ENCODE measurements around the gene PTK7.

PTK7 gene

DNA sequence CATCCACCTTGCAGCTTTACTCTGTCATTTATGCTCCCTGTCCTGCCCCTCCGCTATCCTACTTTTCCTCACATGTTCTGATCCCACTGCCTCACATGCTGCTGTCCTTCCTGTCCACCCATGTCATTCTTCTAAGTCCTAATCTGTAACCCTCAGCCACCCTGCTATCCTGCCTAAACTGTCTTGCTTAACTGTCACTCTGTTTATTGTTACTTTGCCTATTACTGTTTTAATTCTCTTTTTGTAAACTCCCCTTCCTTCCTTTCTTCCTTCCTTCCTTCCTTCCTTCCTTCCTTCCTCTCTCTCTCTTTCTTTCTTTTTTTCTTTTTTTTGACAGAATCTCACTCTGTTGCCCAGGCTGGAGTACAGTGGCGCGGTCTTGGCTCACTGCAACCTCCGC, 107.3 kb downstream of the PTK7 start:
- no peak for ATAC-seq

DNA sequence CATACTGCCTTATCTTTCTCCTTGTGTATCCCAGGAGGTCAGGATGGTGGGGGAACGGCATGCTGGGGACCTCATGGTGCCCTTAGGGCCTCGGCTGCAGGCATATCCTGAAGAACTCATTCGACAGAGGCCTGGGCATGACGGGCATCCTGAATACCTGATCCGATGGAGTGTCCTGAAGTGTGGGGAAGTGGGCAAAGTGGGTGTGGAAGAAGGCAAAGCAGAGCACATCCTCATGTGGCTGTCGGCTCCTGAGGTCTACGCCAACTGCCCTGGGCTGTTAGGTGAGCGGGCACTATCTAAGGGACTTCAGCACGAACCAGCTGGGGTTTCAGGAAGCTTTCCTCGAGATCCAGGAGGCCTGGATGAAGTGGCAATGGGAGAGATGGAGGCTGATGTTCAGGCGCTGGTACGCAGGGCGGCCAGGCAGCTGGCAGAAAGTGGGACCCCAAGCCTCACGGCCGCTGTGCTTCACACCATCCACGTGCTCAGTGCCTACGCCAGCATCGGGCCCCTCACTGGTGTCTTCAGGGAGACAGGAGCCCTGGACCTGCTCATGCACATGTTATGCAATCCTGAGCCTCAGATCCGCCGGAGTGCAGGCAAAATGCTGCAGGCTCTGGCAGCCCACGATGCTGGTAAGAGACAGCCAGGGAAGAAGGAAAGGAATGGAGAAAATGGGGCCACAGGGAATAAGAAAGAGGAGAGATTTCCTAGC, 108.3 kb downstream of the PTK7 start:
- TF ChIP-seq, protein P1, sequence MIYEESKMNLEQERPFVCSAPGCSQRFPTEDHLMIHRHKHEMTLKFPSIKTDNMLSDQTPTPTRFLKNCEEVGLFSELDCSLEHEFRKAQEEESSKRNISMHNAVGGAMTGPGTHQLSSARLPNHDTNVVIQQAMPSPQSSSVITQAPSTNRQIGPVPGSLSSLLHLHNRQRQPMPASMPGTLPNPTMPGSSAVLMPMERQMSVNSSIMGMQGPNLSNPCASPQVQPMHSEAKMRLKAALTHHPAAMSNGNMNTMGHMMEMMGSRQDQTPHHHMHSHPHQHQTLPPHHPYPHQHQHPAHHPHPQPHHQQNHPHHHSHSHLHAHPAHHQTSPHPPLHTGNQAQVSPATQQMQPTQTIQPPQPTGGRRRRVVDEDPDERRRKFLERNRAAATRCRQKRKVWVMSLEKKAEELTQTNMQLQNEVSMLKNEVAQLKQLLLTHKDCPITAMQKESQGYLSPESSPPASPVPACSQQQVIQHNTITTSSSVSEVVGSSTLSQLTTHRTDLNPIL (CRISPR knock-in tag; IDR thresholded peaks at IDR 0.05; ENCODE audit: low read depth): no peak
- TF ChIP-seq TCF4 (CRISPR knock-in tag; IDR thresholded peaks at IDR 0.05; ENCODE audit: borderline replicate concordance) (no peak), TOX (CRISPR knock-in tag; IDR thresholded peaks at IDR 0.05; ENCODE audit: borderline replicate concordance) (no peak), CSDC2 (CRISPR knock-in tag; IDR thresholded peaks at IDR 0.05) (no peak), ZFP3 (CRISPR knock-in tag; IDR thresholded peaks at IDR 0.05) (no peak), ESRRG (CRISPR knock-in tag; IDR thresholded peaks at IDR 0.05) (no peak), GLIS3 (CRISPR knock-in tag; IDR thresholded peaks at IDR 0.05) (no peak), ZC3H10 (CRISPR knock-in tag; IDR thresholded peaks at IDR 0.05) (no peak), RARB (CRISPR knock-in tag; IDR thresholded peaks at IDR 0.05) (no peak), ZNF70 (CRISPR knock-in tag; IDR thresholded peaks at IDR 0.05) (no peak)
- no peak for ATAC-seq

More for the DNA sequence above, 107.3 kb downstream of the PTK7 start:
- TF ChIP-seq GLIS3 (CRISPR knock-in tag; IDR thresholded peaks at IDR 0.05): no peak
- TF ChIP-seq ZNF8 (CRISPR knock-in tag; IDR thresholded peaks at IDR 0.05): no peak
- no peak for TF ChIP-seq TOX (CRISPR knock-in tag; IDR thresholded peaks at IDR 0.05; ENCODE audit: borderline replicate concordance)

DNA sequence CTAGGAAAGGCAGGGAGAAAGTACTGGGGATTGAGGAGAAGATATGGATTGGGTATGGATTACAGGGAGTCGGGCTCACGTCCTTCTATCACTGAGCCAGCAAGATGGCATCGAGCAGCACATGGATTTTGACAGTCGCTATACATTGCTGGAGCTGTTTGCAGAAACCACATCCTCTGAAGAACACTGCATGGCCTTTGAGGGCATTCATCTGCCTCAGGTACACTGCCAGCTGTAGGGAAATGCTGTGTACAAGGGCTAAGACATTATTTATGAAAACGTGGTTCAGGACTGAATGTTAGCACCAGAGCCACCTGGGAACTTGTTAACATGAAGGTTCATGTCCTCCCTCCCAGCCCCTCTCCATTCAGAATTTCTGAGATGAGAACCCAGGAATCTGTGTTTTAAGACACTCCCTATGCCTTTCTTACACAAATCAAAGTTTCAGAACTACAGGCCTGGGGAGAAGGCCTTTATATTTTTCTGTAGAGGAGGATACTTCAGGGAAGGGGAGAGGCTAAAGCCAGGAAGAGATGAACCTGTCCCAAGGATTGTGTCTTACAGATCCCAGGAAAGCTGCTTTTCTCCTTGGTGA, 109.4 kb downstream of the PTK7 start:
- TF ChIP-seq, protein P1 (CRISPR knock-in tag; IDR thresholded peaks at IDR 0.05; ENCODE audit: low read depth): no peak
- no peak for TF ChIP-seq TOX (CRISPR knock-in tag; IDR thresholded peaks at IDR 0.05; ENCODE audit: borderline replicate concordance)
- TF ChIP-seq SNAI2 (CRISPR knock-in tag; IDR thresholded peaks at IDR 0.05): no peak
- no peak for TF ChIP-seq ZC3H10 (CRISPR knock-in tag; IDR thresholded peaks at IDR 0.05)
- no peak for TF ChIP-seq CSDC2 (CRISPR knock-in tag; IDR thresholded peaks at IDR 0.05)
- TF ChIP-seq, protein P2, sequence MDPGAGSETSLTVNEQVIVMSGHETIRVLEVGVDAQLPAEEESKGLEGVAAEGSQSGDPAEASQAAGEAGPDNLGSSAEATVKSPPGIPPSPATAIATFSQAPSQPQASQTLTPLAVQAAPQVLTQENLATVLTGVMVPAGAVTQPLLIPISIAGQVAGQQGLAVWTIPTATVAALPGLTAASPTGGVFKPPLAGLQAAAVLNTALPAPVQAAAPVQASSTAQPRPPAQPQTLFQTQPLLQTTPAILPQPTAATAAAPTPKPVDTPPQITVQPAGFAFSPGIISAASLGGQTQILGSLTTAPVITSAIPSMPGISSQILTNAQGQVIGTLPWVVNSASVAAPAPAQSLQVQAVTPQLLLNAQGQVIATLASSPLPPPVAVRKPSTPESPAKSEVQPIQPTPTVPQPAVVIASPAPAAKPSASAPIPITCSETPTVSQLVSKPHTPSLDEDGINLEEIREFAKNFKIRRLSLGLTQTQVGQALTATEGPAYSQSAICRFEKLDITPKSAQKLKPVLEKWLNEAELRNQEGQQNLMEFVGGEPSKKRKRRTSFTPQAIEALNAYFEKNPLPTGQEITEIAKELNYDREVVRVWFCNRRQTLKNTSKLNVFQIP (CRISPR knock-in tag; IDR thresholded peaks at IDR 0.05; ENCODE audit: borderline replicate concordance, low read depth): no peak
- TF ChIP-seq ISL1 (CRISPR knock-in tag; IDR thresholded peaks at IDR 0.05): no peak
- TF ChIP-seq BACH2 (CRISPR knock-in tag; IDR thresholded peaks at IDR 0.05; ENCODE audit: borderline replicate concordance): no peak
- TF ChIP-seq, protein P3, sequence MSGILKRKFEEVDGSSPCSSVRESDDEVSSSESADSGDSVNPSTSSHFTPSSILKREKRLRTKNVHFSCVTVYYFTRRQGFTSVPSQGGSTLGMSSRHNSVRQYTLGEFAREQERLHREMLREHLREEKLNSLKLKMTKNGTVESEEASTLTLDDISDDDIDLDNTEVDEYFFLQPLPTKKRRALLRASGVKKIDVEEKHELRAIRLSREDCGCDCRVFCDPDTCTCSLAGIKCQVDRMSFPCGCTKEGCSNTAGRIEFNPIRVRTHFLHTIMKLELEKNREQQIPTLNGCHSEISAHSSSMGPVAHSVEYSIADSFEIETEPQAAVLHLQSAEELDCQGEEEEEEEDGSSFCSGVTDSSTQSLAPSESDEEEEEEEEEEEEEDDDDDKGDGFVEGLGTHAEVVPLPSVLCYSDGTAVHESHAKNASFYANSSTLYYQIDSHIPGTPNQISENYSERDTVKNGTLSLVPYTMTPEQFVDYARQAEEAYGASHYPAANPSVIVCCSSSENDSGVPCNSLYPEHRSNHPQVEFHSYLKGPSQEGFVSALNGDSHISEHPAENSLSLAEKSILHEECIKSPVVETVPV (CRISPR knock-in tag; IDR thresholded peaks at IDR 0.05): no peak
- no peak for ATAC-seq

DNA sequence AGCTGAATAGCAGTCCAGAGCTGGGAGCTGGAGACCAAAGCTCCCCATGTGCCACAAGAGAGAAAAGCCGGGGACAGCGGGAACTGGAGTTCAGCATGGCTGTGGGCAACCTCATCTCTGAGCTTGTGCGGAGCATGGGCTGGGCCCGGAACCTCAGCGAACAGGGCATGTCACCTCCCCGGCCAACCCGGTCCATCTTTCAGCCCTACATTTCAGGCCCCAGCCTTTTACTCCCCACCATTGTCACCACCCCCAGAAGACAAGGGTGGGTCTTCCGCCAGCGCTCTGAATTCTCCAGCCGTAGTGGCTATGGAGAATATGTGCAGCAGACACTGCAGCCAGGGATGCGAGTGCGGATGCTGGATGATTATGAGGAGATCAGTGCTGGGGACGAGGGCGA, 109.9 kb downstream of the PTK7 start:
- TF ChIP-seq ZNF565 (CRISPR knock-in tag; conservative IDR thresholded peaks at IDR 0.05; ENCODE audit: low read depth) (no peak), SNAI2 (CRISPR knock-in tag; IDR thresholded peaks at IDR 0.05) (no peak), ARNTL (CRISPR knock-in tag; IDR thresholded peaks at IDR 0.05; ENCODE audit: borderline replicate concordance, low read depth) (no peak), OSR1 (CRISPR knock-in tag; IDR thresholded peaks at IDR 0.05) (no peak), BACH2 (CRISPR knock-in tag; IDR thresholded peaks at IDR 0.05; ENCODE audit: borderline replicate concordance) (no peak), ZFP30 (CRISPR knock-in tag; IDR thresholded peaks at IDR 0.05) (no peak), TCF4 (CRISPR knock-in tag; IDR thresholded peaks at IDR 0.05; ENCODE audit: borderline replicate concordance) (no peak), CSDC2 (CRISPR knock-in tag; IDR thresholded peaks at IDR 0.05) (no peak), ZNF8 (CRISPR knock-in tag; IDR thresholded peaks at IDR 0.05) (no peak), ZFP3 (CRISPR knock-in tag; IDR thresholded peaks at IDR 0.05) (no peak)
- TF ChIP-seq, protein P2 (CRISPR knock-in tag; IDR thresholded peaks at IDR 0.05; ENCODE audit: borderline replicate concordance, low read depth): no peak
- TF ChIP-seq, protein P4, sequence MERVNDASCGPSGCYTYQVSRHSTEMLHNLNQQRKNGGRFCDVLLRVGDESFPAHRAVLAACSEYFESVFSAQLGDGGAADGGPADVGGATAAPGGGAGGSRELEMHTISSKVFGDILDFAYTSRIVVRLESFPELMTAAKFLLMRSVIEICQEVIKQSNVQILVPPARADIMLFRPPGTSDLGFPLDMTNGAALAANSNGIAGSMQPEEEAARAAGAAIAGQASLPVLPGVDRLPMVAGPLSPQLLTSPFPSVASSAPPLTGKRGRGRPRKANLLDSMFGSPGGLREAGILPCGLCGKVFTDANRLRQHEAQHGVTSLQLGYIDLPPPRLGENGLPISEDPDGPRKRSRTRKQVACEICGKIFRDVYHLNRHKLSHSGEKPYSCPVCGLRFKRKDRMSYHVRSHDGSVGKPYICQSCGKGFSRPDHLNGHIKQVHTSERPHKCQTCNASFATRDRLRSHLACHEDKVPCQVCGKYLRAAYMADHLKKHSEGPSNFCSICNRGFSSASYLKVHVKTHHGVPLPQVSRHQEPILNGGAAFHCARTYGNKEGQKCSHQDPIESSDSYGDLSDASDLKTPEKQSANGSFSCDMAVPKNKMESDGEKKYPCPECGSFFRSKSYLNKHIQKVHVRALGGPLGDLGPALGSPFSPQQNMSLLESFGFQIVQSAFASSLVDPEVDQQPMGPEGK (CRISPR knock-in tag; IDR thresholded peaks at IDR 0.05; ENCODE audit: borderline replicate concordance): no peak
- TF ChIP-seq, protein P5, sequence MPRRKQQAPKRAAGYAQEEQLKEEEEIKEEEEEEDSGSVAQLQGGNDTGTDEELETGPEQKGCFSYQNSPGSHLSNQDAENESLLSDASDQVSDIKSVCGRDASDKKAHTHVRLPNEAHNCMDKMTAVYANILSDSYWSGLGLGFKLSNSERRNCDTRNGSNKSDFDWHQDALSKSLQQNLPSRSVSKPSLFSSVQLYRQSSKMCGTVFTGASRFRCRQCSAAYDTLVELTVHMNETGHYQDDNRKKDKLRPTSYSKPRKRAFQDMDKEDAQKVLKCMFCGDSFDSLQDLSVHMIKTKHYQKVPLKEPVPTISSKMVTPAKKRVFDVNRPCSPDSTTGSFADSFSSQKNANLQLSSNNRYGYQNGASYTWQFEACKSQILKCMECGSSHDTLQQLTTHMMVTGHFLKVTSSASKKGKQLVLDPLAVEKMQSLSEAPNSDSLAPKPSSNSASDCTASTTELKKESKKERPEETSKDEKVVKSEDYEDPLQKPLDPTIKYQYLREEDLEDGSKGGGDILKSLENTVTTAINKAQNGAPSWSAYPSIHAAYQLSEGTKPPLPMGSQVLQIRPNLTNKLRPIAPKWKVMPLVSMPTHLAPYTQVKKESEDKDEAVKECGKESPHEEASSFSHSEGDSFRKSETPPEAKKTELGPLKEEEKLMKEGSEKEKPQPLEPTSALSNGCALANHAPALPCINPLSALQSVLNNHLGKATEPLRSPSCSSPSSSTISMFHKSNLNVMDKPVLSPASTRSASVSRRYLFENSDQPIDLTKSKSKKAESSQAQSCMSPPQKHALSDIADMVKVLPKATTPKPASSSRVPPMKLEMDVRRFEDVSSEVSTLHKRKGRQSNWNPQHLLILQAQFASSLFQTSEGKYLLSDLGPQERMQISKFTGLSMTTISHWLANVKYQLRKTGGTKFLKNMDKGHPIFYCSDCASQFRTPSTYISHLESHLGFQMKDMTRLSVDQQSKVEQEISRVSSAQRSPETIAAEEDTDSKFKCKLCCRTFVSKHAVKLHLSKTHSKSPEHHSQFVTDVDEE (CRISPR knock-in tag; IDR thresholded peaks at IDR 0.05): no peak
- ATAC-seq: no peak

All from SK-N-SH treated with all-trans-retinoic acid at 6 μM for 48 hours (cell line).